GM19397 (cell line): ENCODE measurements around the gene PREX1.
"Not testable (repeated sequence)": the region's sequence is repeated elsewhere in the genome, so short reads cannot be mapped to it uniquely, and the experiment has no call there.

Source experiments
- ATAC-seq: cut with Tn5 transposase; IDR thresholded peaks from one replicate; pipeline ENCODE4 v1.9.1; 2021; ENCODE audit warnings: mild to moderate bottlenecking, moderate library complexity; ENCODE audit not compliant: unreplicated experiment

PREX1 gene

GRCh38 chr20:48813930-48814546 lies 13.8 kb downstream of the PREX1 start:
- ATAC-seq: no peak

DNA sequence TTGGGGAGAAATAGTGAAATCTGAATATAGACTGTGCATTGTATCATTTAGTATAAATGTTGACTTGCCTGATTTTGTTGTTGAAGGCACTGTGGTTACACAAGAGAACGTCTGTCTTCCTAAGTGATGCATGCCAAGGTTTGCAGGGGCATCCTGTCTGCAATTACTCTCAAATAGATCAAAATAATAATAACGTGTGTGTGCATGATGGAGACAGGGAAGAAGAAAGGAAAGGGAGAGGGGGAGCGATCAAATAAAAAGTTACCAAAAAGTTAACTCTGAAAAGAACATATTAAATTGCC lies 14.4 kb downstream of the PREX1 start:
- no peak for ATAC-seq

DNA sequence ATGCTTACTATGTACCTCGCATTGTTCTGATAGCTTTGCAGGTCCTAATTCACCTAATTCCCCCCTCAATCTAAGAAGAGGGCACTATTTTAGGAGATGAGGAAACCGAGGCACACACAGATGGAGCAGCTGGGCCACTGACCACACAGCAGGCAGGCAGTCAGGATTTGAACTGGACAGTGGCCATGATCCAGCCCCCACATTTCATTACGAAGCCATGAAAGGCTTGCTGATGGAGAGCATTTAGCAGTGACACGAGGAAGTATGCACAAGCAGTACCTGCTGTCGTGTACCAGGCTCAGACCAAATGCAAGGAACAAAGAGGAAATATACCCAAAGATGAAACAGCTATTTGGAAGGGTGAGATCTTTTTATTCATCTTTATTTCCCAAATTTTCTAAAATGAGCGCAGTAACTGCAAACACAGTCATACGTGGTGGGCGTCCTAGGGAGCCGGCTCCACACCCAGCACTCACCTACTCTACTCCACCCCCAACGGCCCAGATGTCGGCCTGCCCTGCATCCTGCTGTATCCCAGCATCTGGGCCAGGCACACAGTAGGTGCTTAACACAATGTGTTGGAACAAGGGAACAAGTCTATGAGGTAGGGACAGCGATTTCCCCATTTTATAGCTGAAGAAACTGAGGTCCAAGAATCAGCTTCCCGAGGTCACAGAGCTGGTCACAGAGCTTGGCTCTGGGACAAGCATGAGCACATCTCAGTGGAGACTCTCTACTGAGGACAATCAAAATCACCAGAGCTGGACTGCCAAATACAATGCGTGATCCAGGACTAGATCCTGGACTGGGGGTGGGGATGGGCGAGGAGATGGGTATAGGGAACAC lies 15.0 kb downstream of the PREX1 start:
- no peak for ATAC-seq

GRCh38 chr20:48812114-48812513 lies 15.7 kb downstream of the PREX1 start:
- ATAC-seq: not testable (repeated sequence)

- ATAC-seq: no peak
Measured at GRCh38 chr20:48809673-48810072, 18.1 kb downstream of the PREX1 start.

DNA sequence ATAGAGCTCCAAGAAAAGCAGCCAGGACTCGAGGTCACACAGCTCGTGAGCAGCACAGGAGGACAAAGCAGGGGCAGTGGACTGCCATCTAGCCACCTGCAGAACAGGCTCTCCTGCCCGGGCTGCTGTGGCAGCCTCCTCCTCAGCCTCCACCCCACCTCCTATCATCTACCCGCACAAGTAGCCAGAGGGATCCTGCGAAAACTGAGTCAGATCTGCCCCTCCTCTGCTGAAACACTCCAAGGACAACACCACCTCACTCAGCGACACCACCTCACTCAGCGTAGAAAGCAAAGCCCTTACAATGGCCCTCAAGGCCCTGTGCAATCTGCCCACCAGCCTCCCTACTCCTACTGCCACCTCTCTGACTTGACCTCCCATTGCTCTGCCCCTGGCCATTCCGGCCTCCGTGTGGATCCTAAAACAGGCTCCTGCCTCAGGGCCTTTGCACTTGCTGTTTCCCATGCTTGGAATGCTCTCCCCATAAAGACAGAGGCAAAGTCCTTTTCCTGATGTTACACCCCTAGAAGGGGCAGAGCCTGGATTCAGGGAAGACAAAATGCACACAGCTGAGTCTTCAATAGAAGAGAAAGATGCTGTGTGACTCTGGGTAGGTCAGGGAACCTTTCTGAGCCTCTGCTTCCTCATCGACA lies 19.3 kb downstream of the PREX1 start:
- ATAC-seq: no peak

GRCh38 chr20:48807586-48808381 lies 20.0 kb downstream of the PREX1 start:
- no peak for ATAC-seq

- ATAC-seq: no peak
Measured at GRCh38 chr20:48807051-48807450, 20.7 kb downstream of the PREX1 start.

- ATAC-seq: no peak
Measured at GRCh38 chr20:48805716-48806115, 22.1 kb downstream of the PREX1 start.

DNA sequence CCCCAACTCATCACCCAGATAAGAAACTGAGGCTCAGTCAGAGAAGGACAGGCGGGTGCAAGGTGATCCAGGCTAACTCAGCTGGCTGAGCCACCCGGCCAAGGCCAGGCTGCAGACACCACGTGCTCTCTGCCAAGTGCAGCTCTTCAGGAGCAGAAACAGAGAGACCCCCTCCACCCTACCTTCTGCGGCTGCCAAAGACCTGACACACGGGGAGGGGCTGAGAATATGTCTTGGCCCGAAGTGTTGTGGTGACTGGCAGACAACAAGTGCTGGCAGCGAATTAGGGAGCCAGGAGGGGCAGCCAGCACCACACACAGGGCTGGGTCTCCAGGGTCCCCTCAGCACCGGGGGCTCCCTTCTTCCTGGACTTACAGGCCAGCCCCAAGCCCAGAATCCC lies 22.5 kb downstream of the PREX1 start:
- ATAC-seq: no peak

GRCh38 chr20:48804300-48804980 lies 23.4 kb downstream of the PREX1 start:
- ATAC-seq: no peak

DNA sequence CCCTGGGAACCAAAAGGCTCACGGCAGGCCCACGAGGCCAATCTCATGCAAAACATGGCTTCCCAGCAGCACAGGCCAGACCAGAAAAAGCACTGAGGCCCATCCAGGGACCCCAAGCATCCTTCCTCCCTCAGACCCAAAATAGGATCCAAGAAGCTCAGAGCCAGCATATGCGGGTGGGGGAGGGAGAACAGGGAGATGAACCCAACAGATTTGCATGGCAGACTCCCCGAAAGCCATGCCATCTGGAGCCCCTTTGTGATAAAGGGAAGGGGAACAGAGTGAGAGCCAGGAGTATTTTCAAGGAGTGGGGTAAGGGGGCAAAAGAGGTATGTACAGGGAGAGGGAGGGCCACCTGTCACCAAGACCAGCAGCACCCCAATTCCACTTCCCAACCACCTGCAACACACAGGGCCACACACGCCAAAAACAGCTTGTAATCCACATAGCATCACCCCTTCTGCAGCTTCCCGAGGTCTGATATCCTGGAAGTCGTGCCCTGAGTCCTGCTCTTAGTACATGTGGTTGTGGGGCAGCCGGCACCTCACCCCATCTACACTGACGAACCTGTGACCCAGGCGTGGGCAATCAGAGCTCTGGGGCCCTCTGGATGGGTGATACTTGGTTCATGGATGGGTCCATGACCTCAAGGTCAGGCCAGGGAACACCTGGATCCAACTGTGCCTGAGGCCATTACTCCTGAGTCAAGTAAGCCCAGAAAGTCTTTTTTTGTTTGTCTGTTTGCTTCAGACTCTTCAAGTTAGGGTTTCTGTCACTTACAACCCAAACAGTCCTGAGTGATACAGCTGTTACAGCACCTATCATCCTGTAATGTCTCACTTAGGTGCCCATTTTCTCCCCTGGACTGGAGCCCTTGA lies 24.4 kb downstream of the PREX1 start:
- ATAC-seq: no peak

- no peak for ATAC-seq
Measured at GRCh38 chr20:48802647-48803046, 25.2 kb downstream of the PREX1 start.

- no peak for ATAC-seq
Measured at GRCh38 chr20:48802216-48802615, 25.6 kb downstream of the PREX1 start.

- no peak for ATAC-seq
Measured at GRCh38 chr20:48801197-48801596, 26.6 kb downstream of the PREX1 start.

DNA sequence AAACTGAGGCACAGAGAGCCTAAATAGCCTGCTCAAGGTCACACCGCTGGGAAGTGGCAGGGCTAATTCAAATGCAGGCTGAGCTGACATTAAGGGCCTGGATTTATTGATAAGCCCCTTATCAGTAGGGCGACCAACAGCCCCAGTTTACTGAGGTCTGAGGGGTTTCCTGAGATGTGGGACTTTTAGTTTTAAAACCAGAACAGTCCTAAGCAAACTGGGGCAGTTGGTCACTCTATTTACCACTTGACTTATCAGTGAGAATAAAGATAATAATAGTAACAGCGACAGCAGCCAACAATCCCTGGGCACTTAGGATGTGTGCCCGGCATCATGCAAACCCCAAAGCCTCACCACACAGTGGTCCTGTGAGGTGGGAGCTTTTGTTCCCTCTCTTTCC lies 27.6 kb downstream of the PREX1 start:
- no peak for ATAC-seq

- ATAC-seq: no peak
Measured at GRCh38 chr20:48799328-48800105, 28.3 kb downstream of the PREX1 start.

DNA sequence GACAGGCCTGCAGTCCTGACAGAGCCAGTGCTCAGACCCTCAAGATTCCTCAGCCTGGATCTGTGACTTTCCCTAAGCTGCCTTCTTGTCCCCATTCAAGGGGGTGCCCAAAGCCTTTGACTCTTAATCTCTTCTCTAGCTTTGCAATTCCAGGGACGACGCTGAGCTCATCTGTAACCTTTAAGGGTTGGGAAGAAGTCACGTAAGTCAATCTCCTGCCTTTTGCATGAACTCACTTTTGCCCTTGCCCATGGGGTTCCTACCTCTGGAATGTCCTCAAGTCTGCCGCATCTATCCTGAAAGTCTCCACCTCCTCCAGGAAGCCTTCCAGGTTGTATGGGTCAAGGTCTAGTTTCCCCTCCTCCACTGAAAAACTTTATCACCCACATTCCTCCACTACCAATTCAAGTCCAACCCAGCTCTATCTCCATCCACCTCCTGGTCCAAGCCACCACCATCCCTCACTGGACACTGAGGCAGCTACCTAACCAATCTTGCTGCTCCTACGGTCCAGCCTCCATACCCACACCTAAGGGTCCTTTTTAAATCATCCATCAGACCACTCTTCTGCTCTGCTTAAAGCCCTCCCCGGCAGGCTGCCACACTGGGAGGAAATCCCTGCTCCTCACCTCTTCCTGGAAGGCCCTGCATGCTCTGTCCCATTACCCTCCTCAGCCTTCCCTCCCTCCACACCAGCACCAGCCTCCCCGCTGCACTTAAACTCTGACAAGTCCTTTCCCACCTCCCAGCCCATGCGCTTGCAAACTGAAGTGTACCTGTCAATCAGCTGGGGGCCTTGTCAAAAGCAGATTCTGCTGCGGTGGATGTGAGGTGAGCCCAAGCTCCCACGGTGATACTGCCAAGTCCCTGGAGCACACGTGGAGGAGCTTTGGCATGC lies 29.7 kb downstream of the PREX1 start:
- ATAC-seq: no peak
